Stimulated activated CD8-positive, alpha-beta memory T cell treated with anti-CD3 and anti-CD28 coated beads, Interleukin-7, amount 100 ng/mL, for 1 hour (primary cell): ENCODE data around the gene RBM17.
"Not testable (repeated sequence)": the region's sequence is repeated elsewhere in the genome, so short reads cannot be mapped to it uniquely, and the experiment has no call there.

Experiments used
- DNase-seq, 2 donors: peaks; one replicate each; pipeline ENCODE4 v3.0.0-alpha.2; 2020; ENCODE audit warnings: low read depth in 2 of 2

The RBM17 gene, protein sequence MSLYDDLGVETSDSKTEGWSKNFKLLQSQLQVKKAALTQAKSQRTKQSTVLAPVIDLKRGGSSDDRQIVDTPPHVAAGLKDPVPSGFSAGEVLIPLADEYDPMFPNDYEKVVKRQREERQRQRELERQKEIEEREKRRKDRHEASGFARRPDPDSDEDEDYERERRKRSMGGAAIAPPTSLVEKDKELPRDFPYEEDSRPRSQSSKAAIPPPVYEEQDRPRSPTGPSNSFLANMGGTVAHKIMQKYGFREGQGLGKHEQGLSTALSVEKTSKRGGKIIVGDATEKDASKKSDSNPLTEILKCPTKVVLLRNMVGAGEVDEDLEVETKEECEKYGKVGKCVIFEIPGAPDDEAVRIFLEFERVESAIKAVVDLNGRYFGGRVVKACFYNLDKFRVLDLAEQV

GRCh38 chr10:6088721-6089333, at the start of gene RBM17:
RBM17 (plus strand) TSS chr10:6089034; CDS start chr10:6097066, 8,032 bp downstream.
- DNase-seq, result peak; percentile 97 to 98

DNA sequence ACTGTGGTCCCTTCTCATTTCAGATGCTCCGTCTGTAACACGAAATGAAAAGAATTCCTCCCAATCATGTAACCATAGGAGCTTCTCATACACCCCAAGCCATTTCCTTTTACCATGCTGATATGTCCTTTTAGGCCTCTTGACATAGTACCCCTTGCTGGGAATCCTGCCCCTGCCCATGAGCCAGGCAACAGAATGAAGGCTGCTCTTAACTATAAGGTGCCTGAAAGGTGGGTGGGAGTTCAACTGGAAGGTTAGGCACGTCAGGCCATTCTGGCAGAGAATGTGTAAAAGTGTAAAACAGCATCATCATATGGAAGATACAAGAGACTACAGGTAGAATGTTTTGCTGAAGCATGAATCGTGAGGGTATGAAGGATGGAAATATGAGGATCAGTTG, 49.1 kb upstream of the RBM17 start:
- no peak for DNase-seq

GRCh38 chr10:6040205-6040604, 48.6 kb upstream of the RBM17 start:
- DNase-seq, result no peak

GRCh38 chr10:6043377-6043776, 45.5 kb upstream of the RBM17 start:
- DNase-seq, result not testable (repeated sequence)

GRCh38 chr10:6044060-6044459, 44.8 kb upstream of the RBM17 start:
- no peak for DNase-seq

- no peak for DNase-seq
Observed at GRCh38 chr10:6044751-6045313, 44.0 kb upstream of the RBM17 start.

- no peak for DNase-seq
Observed at GRCh38 chr10:6045314-6045848, 43.5 kb upstream of the RBM17 start.

GRCh38 chr10:6045878-6046772, 42.7 kb upstream of the RBM17 start:
- no peak for DNase-seq

DNA sequence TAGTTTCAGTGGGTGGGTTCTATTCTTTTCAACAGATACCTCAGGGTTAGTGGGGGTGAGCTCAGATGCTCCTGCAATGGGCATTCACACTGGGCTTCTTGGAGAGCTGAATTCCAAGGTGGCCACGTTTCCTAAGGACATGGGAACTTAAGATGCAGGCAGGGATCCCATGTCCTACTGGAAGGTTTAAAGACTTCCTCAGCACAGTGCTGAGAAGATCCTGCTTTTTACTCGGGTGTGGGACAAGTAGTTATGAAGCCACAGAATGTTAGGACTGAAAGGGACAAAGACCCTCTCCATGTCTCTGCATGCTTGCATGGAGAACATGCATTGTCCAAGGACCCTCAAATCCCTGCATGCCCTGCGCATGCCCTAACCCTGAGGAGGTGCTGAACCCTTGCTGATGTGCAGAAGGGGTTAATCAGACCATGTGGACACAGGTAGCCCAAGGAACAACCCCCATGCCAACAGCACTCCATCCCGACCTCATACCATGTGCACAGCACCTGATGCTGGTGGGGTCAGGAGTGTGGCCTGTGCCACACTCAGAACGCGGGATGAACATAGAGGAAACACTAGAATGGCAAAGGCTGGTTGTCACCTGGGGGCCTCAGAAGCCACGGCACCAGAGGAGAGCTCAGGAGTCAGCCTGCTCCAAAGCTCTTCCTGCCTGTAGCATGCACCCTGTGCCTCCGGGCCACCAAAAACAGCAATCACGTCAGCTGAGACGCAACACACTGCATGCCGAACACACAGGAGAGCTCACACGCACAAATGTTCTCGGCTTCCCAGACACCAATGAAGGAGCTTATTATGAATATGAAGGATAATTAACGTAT, 41.8 kb upstream of the RBM17 start:
- no peak for DNase-seq

GRCh38 chr10:6047847-6048246, 41.0 kb upstream of the RBM17 start:
- no peak for DNase-seq

GRCh38 chr10:6048281-6049030, 40.4 kb upstream of the RBM17 start:
- DNase-seq, result no peak

- DNase-seq, result no peak
Observed at GRCh38 chr10:6049031-6049400, 39.8 kb upstream of the RBM17 start.

DNA sequence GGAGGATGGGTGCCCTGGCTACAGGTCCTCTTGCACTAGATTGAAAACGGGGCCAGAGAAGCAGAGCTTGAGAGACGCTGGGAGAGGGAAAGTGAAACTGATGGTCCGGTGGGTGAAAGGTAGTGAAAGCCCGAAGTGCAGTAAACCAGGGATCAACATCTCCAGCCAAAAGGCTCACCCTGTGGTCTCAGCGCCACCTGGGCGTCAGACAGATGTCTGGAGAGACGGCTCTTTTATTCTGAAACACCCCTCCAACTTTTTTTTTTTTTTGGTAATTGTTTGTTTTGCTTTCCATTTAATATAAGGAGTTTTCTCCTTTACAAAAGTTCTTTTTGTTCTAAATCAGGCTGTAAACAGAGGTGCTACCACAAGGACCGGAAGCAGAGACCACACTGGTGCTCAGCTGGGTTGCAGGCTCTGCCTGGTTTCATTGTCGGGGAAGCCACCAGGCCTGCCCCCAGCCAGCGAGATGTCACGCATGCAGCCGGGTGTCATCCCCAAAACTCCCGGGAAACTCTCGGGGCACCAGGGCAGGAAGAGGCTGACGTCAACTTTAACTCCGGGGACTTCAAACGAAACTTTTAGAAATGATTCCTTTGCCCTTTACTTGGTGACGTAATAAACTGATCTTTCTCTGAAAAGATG, 37.9 kb upstream of the RBM17 start:
- DNase-seq, result peak; percentile 68 to 76

GRCh38 chr10:6052247-6053221, 36.3 kb upstream of the RBM17 start:
- DNase-seq, result peak; percentile 55 to 60

DNA sequence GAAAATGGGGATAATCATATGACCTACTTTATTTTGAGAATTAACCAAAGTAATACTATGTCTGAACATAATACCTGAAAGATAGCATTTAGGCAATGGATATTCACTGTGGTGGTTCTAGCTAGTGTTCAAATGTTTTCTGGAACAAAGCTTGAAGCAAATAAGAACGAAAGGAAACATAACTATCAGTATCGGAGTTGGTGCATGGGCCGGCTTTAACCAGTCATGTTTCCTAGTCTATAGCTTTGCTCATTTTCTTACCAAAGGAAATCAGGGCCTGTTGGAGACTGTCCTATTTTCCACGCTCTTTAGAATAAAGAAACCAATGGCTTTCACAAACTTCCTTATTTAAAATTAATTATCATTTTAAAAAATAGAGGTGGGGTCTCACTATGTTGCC, 35.5 kb upstream of the RBM17 start:
- DNase-seq, result no peak

GRCh38 chr10:6053816-6054631, 34.8 kb upstream of the RBM17 start:
- DNase-seq, result no peak

DNA sequence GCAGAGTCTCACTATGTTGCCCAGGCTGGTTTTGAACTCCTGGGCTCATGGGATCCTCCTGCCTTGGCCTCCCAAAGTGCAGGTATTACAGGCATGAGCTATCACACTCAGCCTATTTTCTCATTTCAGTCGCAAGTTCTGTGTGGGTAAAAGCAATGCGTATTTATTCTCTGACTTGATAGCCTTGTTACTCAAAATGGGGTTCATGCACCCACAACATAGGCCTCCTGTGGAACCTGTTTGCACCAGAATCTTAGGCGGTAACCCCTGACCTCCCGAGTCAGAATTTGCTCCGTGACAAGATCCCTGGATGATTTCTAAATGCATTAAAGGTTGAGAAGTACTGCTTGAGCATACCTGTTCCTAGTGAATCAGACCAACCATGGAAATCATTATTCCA, 34.0 kb upstream of the RBM17 start:
- DNase-seq, result no peak

DNA sequence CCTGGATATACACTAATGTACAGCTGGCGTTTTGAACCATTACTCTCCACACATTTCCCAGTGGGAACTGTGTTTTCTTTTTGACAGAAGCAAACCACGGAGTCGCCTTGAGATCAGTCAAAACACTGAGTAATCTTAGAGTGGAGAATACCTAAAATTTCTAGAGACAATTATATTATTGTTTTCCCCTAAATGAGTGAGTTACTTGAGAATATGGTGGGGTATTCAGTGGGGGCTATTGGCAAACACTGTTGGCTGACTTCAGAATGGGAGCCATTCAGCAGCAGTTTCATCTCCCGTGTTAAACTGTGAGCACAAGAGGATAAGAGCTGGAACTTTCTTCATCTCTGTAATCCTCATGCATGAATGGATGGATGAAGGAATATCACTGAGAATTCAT, 32.9 kb upstream of the RBM17 start:
- no peak for DNase-seq
